Fibroblast of lung (primary cell): Measurements from ENCODE around the gene NTRK2. TPM values are rescaled to one million over a fixed set of nuclear protein-coding genes. Genes with fewer than 3 reads are reported as not detected.

Source experiments
- DNase-seq, 2 donors: peaks; one replicate each; pipeline versions ENCODE4 v3.0.0 to v3.0.0-alpha.2; 2010; ENCODE audit warnings: low read depth in 2 of 2
- H2AFZ ChIP-seq: 2 replicates; pipeline ENCODE4 v1.5.1; 2012; ENCODE audit warnings: low read length, control low read depth, inconsistent platforms
- H3K27ac ChIP-seq: 2 replicates; pipeline ENCODE4 v1.5.1; 2011; ENCODE audit warnings: low read length, control low read depth; ENCODE audit not compliant: insufficient read depth
- H3K27me3 ChIP-seq: 2 replicates; pipeline ENCODE4 v1.5.1; 2011; ENCODE audit warnings: mild to moderate bottlenecking, low read length; ENCODE audit not compliant: control insufficient read depth, insufficient read depth
- H3K36me3 ChIP-seq: 2 replicates; pipeline ENCODE4 v1.5.1; 2011; ENCODE audit warnings: low read length; ENCODE audit not compliant: control insufficient read depth, insufficient read depth
- H3K4me1 ChIP-seq: 2 replicates; pipeline ENCODE4 v1.5.1; 2011; ENCODE audit warnings: low read length; ENCODE audit not compliant: control insufficient read depth, insufficient read depth; ENCODE audit errors: extremely low read depth
- H3K4me2 ChIP-seq: 2 replicates; pipeline ENCODE4 v1.5.1; 2011; ENCODE audit warnings: low read length, control low read depth; ENCODE audit not compliant: insufficient read depth; ENCODE audit errors: extremely low read depth
- H3K4me3 ChIP-seq, 4 experiments: fragments of 200-600 bp in 1 of 4; sonication (generic) in 1 of 4; replicated peaks in 1 of 4; 2 replicates each; pipeline ENCODE4 v1.5.1; 2011 to 2016; ENCODE audit warnings: low read length in 4 of 4, low read depth in 3 of 4, mild to moderate bottlenecking in 3 of 4, control low read depth in 2 of 4, inconsistent platforms in 1 of 4, mixed read lengths in 1 of 4; ENCODE audit not compliant: insufficient read depth in 1 of 4; ENCODE audit errors: control extremely low read depth in 1 of 4
- H3K79me2 ChIP-seq: 2 replicates; pipeline ENCODE4 v1.5.1; 2012; ENCODE audit warnings: mild to moderate bottlenecking, low read length, inconsistent platforms; ENCODE audit not compliant: control insufficient read depth, insufficient read depth
- H3K9ac ChIP-seq: 2 replicates; pipeline ENCODE4 v1.5.1; 2011; ENCODE audit warnings: mild to moderate bottlenecking, low read length, control low read depth; ENCODE audit not compliant: insufficient read depth
- H3K9me3 ChIP-seq: 2 replicates; pipeline ENCODE4 v1.5.1; 2012; ENCODE audit warnings: low read depth, low read length; ENCODE audit not compliant: control insufficient read depth, insufficient read depth
- H4K20me1 ChIP-seq: 2 replicates; pipeline ENCODE4 v1.5.1; 2011; ENCODE audit warnings: low read length; ENCODE audit not compliant: control insufficient read depth, insufficient read depth; ENCODE audit errors: extremely low read depth
- CTCF ChIP-seq, 2 donors: IDR thresholded peaks in 1 of 2; conservative IDR thresholded peaks in 1 of 2; 1 replicate in 1 of 2; 2 replicates in 1 of 2; pipeline ENCODE4 v1.5.1; 2011 to 2012; ENCODE audit warnings: low read length in 2 of 2, control low read depth in 1 of 2, inconsistent platforms in 1 of 2, low read depth in 1 of 2, mild to moderate bottlenecking in 1 of 2
- EZH2 ChIP-seq: IDR thresholded peaks from 2 replicates; pipeline ENCODE4 v1.5.1; 2012; ENCODE audit warnings: low read length, control low read depth, mild to moderate bottlenecking; ENCODE audit errors: missing control alignments
- polyA plus RNA-seq, 2 donors: library from polyadenylated mRNA; depleted of rRNA in 1 of 2; stranded (reverse) in 1 of 2; unstranded in 1 of 2; fragments of >200 nt; gene quantifications; 2 replicates each; pipeline ENCODE4 v1.2.1, GENCODE V29; 2011 to 2012; ENCODE audit warnings: missing spikeins in 1 of 2
- total RNA-seq: library from RNA; depleted of rRNA; stranded (reverse); fragments of >200 nt; gene quantifications from 2 replicates; pipeline ENCODE4 v1.2.1, GENCODE V29; 2014

The NTRK2 gene
- total and polyA plus RNA-seq, 2 donors (not counting 1 experiment from before 2014, with no cell fraction given) = 0.66 to 1.1 TPM

- no peak for TF ChIP-seq EZH2
- TF ChIP-seq CTCF (conservative IDR thresholded peaks at IDR 0.05 in 1 of 2, IDR thresholded peaks at IDR 0.05 in 1 of 2; ENCODE audit: low read depth in 1 of 2, low read length in 2 of 2) = no peak
- no peak overlapping the region for H3K27ac ChIP-seq
- no peaks in the 10 kb centered on the region for H3K9me3 ChIP-seq
Observed at GRCh38 chr9:84969736-84970135, 300.2 kb downstream of the NTRK2 start.

GRCh38 chr9:84970432-84970831 lies 300.9 kb downstream of the NTRK2 start:
- no peaks in the 10 kb centered on the region for H3K36me3 ChIP-seq
- H3K9ac ChIP-seq = no peak overlapping the region
- no peak overlapping the region for H2AFZ ChIP-seq
- H3K27me3 ChIP-seq = no peaks in the 10 kb centered on the region
- H3K9me3 ChIP-seq = no peaks in the 10 kb centered on the region
- TF ChIP-seq CTCF (conservative IDR thresholded peaks at IDR 0.05 in 1 of 2, IDR thresholded peaks at IDR 0.05 in 1 of 2; ENCODE audit: low read depth in 1 of 2, low read length in 2 of 2) (no peak), EZH2 (no peak)
- no peaks in the 10 kb centered on the region for H3K79me2 ChIP-seq
- H4K20me1 ChIP-seq = no peaks in the 10 kb centered on the region
- H3K4me2 ChIP-seq = no peak overlapping the region
- no peak overlapping the region for H3K4me3 ChIP-seq
- peak in 1 of 2 donors; percentile 20 for DNase-seq
- H3K27ac ChIP-seq = no peak overlapping the region
- no peaks in the 10 kb centered on the region for H3K4me1 ChIP-seq

More at GRCh38 chr9:84969736-84970135, 300.2 kb downstream of the NTRK2 start:
- no peaks in the 10 kb centered on the region for H4K20me1 ChIP-seq
- no peak overlapping the region for H3K4me2 ChIP-seq
- no peaks in the 10 kb centered on the region for H3K36me3 ChIP-seq
- H3K9ac ChIP-seq = no peak overlapping the region
- DNase-seq = no peak
- no peaks in the 10 kb centered on the region for H3K4me1 ChIP-seq
- H3K79me2 ChIP-seq = no peaks in the 10 kb centered on the region
- no peak overlapping the region for H3K4me3 ChIP-seq
- no peaks in the 10 kb centered on the region for H3K27me3 ChIP-seq
- no peak overlapping the region for H2AFZ ChIP-seq

GRCh38 chr9:84971571-84971970 lies 302.0 kb downstream of the NTRK2 start:
- H3K79me2 ChIP-seq = no peaks in the 10 kb centered on the region
- H3K9me3 ChIP-seq = no peaks in the 10 kb centered on the region
- no peaks in the 10 kb centered on the region for H3K27me3 ChIP-seq
- no peak overlapping the region for H3K9ac ChIP-seq
- TF ChIP-seq EZH2 (no peak), CTCF (conservative IDR thresholded peaks at IDR 0.05 in 1 of 2, IDR thresholded peaks at IDR 0.05 in 1 of 2; ENCODE audit: low read depth in 1 of 2, low read length in 2 of 2) (no peak)
- DNase-seq = no peak
- H3K4me3 ChIP-seq = no peak overlapping the region
- H3K4me2 ChIP-seq = no peak overlapping the region
- H2AFZ ChIP-seq = no peak overlapping the region
- H3K4me1 ChIP-seq = no peaks in the 10 kb centered on the region
- H4K20me1 ChIP-seq = no peaks in the 10 kb centered on the region
- no peaks in the 10 kb centered on the region for H3K36me3 ChIP-seq
- no peak overlapping the region for H3K27ac ChIP-seq
